Stimulated activated naive CD8-positive, alpha-beta T cell treated with anti-CD3 and anti-CD28 coated beads, Interleukin-15, amount 100 ng/mL, for 72 hours (primary cell): ENCODE results near the gene COX10.

Experiments
- ATAC-seq: fragments of 150-1000 bp; cut with Tn5 transposase; 2 replicates; pipeline ENCODE4 v1.10.0; 2021; ENCODE audit warnings: mild to moderate bottlenecking, moderate library complexity
- DNase-seq, 2 donors: peaks; one replicate each; pipeline ENCODE4 v3.0.0; 2021 to 2022
- H3K27ac Mint-ChIP-seq, 2 donors: one replicate each; pipeline ENCODE4 v1.8.0; 2022; ENCODE audit warnings: mild to moderate bottlenecking in 2 of 2, mixed read lengths in 2 of 2, moderate library complexity in 2 of 2
- H3K27me3 Mint-ChIP-seq: one replicate; pipeline ENCODE4 v1.8.0; 2022; ENCODE audit warnings: mixed read lengths
- H3K4me1 Mint-ChIP-seq: one replicate; pipeline ENCODE4 v1.8.0; 2022; ENCODE audit warnings: mild to moderate bottlenecking, mixed read lengths
- H3K4me3 Mint-ChIP-seq, 2 donors: one replicate each; pipeline ENCODE4 v1.8.0; 2022; ENCODE audit warnings: mild to moderate bottlenecking in 2 of 2, mixed read lengths in 2 of 2, moderate library complexity in 1 of 2
- H3K9me3 Mint-ChIP-seq, 2 donors: one replicate each; pipeline ENCODE4 v1.8.0; 2022; ENCODE audit warnings: mixed read lengths in 2 of 2

The COX10 gene

GRCh38 chr17:14125518-14126137 lies 56.3 kb downstream of the COX10 start:
- Mint-ChIP-seq H3K4me3 (no peak overlapping the region), H3K4me1 (peaks cover 45% of the 10 kb centered on the region), H3K27me3 (no peaks in the 10 kb centered on the region), H3K27ac (no peak overlapping the region), H3K9me3 (peaks cover 3 to 9% of the 10 kb centered on the region in 2 donors)
- ATAC-seq (no peak), DNase-seq (no peak)

- H3K27ac Mint-ChIP-seq, result no peak overlapping the region
- H3K4me3 Mint-ChIP-seq, result no peak overlapping the region
- no peaks in the 10 kb centered on the region for H3K27me3 Mint-ChIP-seq
- peaks cover 6% of the 10 kb centered on the region for H3K4me1 Mint-ChIP-seq
- ATAC-seq, result no peak
- DNase-seq, result no peak
- H3K9me3 Mint-ChIP-seq, result peaks cover 5 to 6% of the 10 kb centered on the region in 2 donors
Measured at GRCh38 chr17:14133104-14133503, 63.8 kb downstream of the COX10 start.

GRCh38 chr17:14134456-14134855 lies 65.2 kb downstream of the COX10 start:
- no peak overlapping the region for H3K27ac Mint-ChIP-seq
- no peak overlapping the region for H3K4me3 Mint-ChIP-seq
- peaks cover 5 to 6% of the 10 kb centered on the region in 2 donors for H3K9me3 Mint-ChIP-seq
- H3K27me3 Mint-ChIP-seq, result no peaks in the 10 kb centered on the region
- no peak for DNase-seq
- peaks cover 2% of the 10 kb centered on the region for H3K4me1 Mint-ChIP-seq
- no peak for ATAC-seq

GRCh38 chr17:14135906-14136590 lies 66.7 kb downstream of the COX10 start:
- Mint-ChIP-seq H3K27ac (no peak overlapping the region), H3K4me1 (no peaks in the 10 kb centered on the region), H3K27me3 (no peaks in the 10 kb centered on the region), H3K9me3 (no peaks in the 10 kb centered on the region), H3K4me3 (no peak overlapping the region)
- DNase-seq (no peak), ATAC-seq (no peak)

GRCh38 chr17:14138649-14139048 lies 69.3 kb downstream of the COX10 start:
- Mint-ChIP-seq H3K4me1 (peaks cover 5% of the 10 kb centered on the region), H3K9me3 (no peaks in the 10 kb centered on the region), H3K4me3 (no peak overlapping the region), H3K27ac (no peak overlapping the region), H3K27me3 (no peaks in the 10 kb centered on the region)
- no peak for ATAC-seq
- DNase-seq, result no peak

- DNase-seq (no peak), ATAC-seq (no peak)
- Mint-ChIP-seq H3K4me3 (no peak overlapping the region), H3K9me3 (peaks cover 11 to 21% of the 10 kb centered on the region in 2 donors), H3K27me3 (no peaks in the 10 kb centered on the region), H3K4me1 (peaks cover 19% of the 10 kb centered on the region), H3K27ac (no peak overlapping the region)
Measured at GRCh38 chr17:14143688-14144087, 74.4 kb downstream of the COX10 start.

- no peak overlapping the region for H3K27ac Mint-ChIP-seq
- H3K27me3 Mint-ChIP-seq, result no peaks in the 10 kb centered on the region
- peaks cover 19% of the 10 kb centered on the region for H3K4me1 Mint-ChIP-seq
- peaks cover 11 to 21% of the 10 kb centered on the region in 2 donors for H3K9me3 Mint-ChIP-seq
- no peak for ATAC-seq
- DNase-seq, result no peak
- H3K4me3 Mint-ChIP-seq, result no peak overlapping the region
Measured at GRCh38 chr17:14144508-14144907, 75.2 kb downstream of the COX10 start.

- H3K4me3 Mint-ChIP-seq, result no peak overlapping the region
- no peaks in the 10 kb centered on the region for H3K27me3 Mint-ChIP-seq
- H3K27ac Mint-ChIP-seq, result no peak overlapping the region
- ATAC-seq (no peak), DNase-seq (no peak)
- H3K9me3 Mint-ChIP-seq, result peaks cover 14 to 21% of the 10 kb centered on the region in 2 donors
- H3K4me1 Mint-ChIP-seq, result peaks cover 24% of the 10 kb centered on the region
Measured at GRCh38 chr17:14149751-14150150, 80.4 kb downstream of the COX10 start.

- H3K4me1 Mint-ChIP-seq, result peaks cover 23% of the 10 kb centered on the region
- H3K27me3 Mint-ChIP-seq, result no peaks in the 10 kb centered on the region
- no peak for DNase-seq
- H3K9me3 Mint-ChIP-seq, result peaks cover 10 to 13% of the 10 kb centered on the region in 2 donors
- H3K4me3 Mint-ChIP-seq, result no peak overlapping the region
- no peak for ATAC-seq
- H3K27ac Mint-ChIP-seq, result no peak overlapping the region
Measured at GRCh38 chr17:14150619-14151018, 81.3 kb downstream of the COX10 start.

GRCh38 chr17:14152721-14153120 lies 83.4 kb downstream of the COX10 start:
- no peak overlapping the region for H3K27ac Mint-ChIP-seq
- H3K4me1 Mint-ChIP-seq, result peaks cover 40% of the 10 kb centered on the region
- ATAC-seq, result no peak
- no peak for DNase-seq
- no peaks in the 10 kb centered on the region for H3K27me3 Mint-ChIP-seq
- H3K9me3 Mint-ChIP-seq, result peaks cover 0 to 10% of the 10 kb centered on the region in 2 donors
- no peak overlapping the region for H3K4me3 Mint-ChIP-seq

- DNase-seq (no peak), ATAC-seq (no peak)
- Mint-ChIP-seq H3K27me3 (no peaks in the 10 kb centered on the region), H3K9me3 (peaks cover 0 to 10% of the 10 kb centered on the region in 2 donors), H3K27ac (no peak overlapping the region), H3K4me1 (peaks cover 42% of the 10 kb centered on the region), H3K4me3 (no peak overlapping the region)
Measured at GRCh38 chr17:14153374-14153773, 84.1 kb downstream of the COX10 start.

- no peak overlapping the region for H3K27ac Mint-ChIP-seq
- ATAC-seq, result no peak
- no peak overlapping the region for H3K4me3 Mint-ChIP-seq
- peaks cover 31% of the 10 kb centered on the region for H3K4me1 Mint-ChIP-seq
- no peak for DNase-seq
- H3K9me3 Mint-ChIP-seq, result peaks cover 0 to 10% of the 10 kb centered on the region in 2 donors
- H3K27me3 Mint-ChIP-seq, result no peaks in the 10 kb centered on the region
Measured at GRCh38 chr17:14156689-14157088, 87.4 kb downstream of the COX10 start.

- ATAC-seq, result no peak
- H3K4me3 Mint-ChIP-seq, result no peak overlapping the region
- no peak overlapping the region for H3K27ac Mint-ChIP-seq
- peaks cover 31% of the 10 kb centered on the region for H3K4me1 Mint-ChIP-seq
- peaks cover 0 to 10% of the 10 kb centered on the region in 2 donors for H3K9me3 Mint-ChIP-seq
- no peak for DNase-seq
- H3K27me3 Mint-ChIP-seq, result no peaks in the 10 kb centered on the region
Measured at GRCh38 chr17:14157822-14158221, 88.5 kb downstream of the COX10 start.

- DNase-seq, result no peak
- Mint-ChIP-seq H3K9me3 (peaks cover 0 to 10% of the 10 kb centered on the region in 2 donors), H3K4me1 (peaks cover 31% of the 10 kb centered on the region), H3K27me3 (no peaks in the 10 kb centered on the region), H3K4me3 (no peak overlapping the region), H3K27ac (no peak overlapping the region)
- no peak for ATAC-seq
Measured at GRCh38 chr17:14158707-14159106, 89.4 kb downstream of the COX10 start.

- Mint-ChIP-seq H3K27ac (no peak overlapping the region), H3K9me3 (no peaks in the 10 kb centered on the region), H3K27me3 (no peaks in the 10 kb centered on the region), H3K4me1 (peaks cover 20% of the 10 kb centered on the region), H3K4me3 (no peak overlapping the region)
- ATAC-seq, result no peak
- no peak for DNase-seq
Measured at GRCh38 chr17:14161419-14161818, 92.1 kb downstream of the COX10 start.

GRCh38 chr17:14165616-14166015 lies 96.3 kb downstream of the COX10 start:
- DNase-seq, result no peak
- no peak overlapping the region for H3K4me3 Mint-ChIP-seq
- H3K27ac Mint-ChIP-seq, result no peak overlapping the region
- no peaks in the 10 kb centered on the region for H3K27me3 Mint-ChIP-seq
- peaks cover 5% of the 10 kb centered on the region for H3K4me1 Mint-ChIP-seq
- no peak for ATAC-seq
- H3K9me3 Mint-ChIP-seq, result peaks cover 14 to 28% of the 10 kb centered on the region in 2 donors
